NCI-H2227 (cell line): ENCODE data around the gene IDH3B.

Source experiments
- DNase-seq: peaks from one replicate; lab custom pipeline; 2025; ENCODE audit not compliant: unreplicated experiment; lab: John Stamatoyannopoulos, UW

Gene IDH3B

GRCh38 chr20:2624190-2624589, 39.8 kb downstream of the IDH3B start:
- no peak for DNase-seq

- DNase-seq = no peak
These were observed 43.9 kb downstream of the IDH3B start for GRCh38 chr20:2619961-2620595.

DNA sequence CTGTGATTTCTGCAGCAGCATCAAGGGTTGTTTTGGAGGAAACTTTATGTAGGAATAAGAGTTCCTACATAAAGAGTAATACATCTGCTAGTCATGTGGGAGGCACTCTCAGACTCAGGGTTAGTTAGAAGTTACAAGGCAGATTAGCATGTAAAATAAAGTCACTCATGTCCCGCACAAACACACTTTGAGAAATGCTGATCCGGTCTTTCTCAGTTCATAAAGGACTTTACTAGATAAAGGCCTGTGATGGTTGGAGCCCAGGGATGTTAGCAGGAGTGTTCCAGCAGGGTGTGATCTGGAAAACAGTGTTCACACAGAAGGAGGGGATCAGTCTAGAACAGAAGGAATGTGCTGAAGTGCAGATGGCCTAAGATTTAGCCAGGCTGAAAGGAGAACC, 44.7 kb downstream of the IDH3B start:
- no peak for DNase-seq

DNA sequence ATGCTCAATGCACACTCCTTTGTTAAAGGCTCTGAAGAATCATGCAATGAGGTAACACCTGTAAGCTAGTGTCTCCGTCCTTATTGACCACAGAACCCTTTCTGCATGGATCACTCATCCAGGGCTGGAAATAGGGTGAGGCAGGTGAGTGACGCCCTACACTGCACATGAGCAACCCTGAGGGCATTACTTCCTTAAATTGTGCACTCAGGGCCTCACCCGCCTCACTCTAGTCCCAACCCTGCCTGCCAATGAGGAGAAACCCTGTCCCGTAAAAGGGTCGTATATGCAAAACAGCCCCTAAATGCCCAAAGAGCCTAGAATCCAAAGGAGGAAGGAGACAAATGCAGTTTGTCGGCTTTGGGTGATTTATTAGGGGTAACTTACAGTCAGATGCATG, 45.2 kb downstream of the IDH3B start:
- DNase-seq = no peak

GRCh38 chr20:2617099-2617714, 46.8 kb downstream of the IDH3B start:
- no peak for DNase-seq

DNA sequence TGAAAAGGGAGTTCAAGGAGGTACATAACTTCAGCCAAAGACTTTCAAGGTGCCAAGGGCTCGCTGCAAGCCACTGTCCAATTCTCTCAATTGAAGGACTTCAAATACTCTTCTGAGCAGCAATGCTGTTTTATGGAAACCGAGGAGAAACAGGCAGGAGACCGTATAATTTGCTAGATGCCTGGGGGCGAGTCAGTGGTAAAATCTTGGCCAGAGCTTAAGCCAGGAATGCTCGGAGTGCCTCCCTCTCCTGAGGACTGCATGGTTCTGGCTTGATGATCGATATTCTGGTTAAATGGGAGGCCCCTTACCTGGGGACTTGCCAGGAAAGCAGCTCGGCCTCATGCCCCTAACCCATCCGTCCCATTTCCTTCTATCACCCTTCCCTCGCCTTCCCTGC, 47.4 kb downstream of the IDH3B start:
- no peak for DNase-seq

DNA sequence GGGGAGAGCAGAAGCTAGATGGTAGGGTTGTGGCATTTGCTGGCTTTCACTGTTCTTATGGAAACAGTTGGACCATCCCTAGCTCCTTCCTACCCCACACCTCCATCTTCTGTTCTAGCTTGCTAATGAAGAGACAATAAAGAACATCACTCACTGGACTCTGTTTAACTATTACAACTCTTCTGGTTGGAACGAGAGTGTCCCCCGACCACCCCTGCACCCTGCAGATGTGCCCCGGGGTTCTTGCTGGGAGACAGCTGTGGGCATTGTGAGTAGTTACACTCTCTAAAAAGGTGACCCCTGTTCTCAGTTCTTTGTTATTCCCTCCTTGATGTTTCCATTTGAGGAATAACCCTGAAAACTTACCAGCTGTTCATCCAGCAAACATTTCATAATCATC, 51.9 kb downstream of the IDH3B start:
- DNase-seq = no peak

DNA sequence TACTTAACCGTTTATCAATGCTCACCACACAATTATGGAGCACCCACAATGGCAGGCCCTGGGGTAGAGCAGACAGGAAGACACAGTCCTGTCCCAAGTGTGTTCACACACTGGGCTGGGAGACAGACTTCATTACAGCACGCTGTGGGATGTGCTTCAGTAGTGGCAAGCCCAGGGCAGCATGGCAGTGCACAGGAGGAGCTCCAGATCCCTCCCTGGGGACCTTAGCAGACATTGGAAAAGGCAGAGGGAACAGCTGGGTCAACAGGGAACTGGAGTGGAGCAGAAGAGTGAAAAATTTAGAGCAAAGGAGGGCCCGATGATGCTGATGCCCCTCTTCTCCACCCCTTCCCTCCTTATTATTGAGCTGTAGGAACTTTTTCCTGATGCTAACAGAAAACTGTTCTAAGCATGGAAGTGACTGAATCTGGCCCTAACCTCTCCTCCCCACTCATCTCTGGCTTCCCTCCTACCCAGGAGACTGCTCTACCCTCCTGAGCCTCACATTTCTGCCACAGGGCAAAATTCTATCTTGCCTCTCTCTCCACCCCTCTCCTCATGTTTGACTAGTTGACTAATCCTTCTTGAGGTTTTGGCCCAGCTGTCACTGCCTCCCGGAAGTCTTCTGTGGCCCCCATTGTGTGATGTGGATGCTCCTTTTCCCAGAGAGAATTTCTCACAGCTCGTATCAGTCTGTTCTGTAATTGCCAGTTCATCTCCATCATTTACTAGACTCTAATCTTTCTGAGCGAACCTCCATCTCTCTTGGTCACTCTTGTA, 52.9 kb downstream of the IDH3B start:
- DNase-seq = no peak

DNA sequence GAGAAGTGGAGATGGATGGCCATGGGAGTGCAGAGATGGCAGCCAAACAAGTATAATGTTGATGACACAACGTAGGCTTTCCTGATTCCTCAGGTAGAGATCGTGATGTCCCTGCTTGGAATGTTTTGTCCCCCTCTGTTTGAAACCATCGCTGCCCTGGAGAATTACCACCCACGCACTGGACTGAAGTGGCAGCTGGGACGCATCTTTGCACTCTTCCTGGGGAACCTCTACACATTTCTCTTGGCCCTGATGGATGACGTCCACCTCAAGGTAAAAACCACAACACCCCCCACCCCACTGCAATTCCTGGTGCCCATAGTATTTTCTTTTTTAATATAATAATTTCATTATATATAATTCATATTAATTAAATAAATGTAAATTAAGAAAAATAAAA, 53.7 kb downstream of the IDH3B start:
- no peak for DNase-seq
